PC-9 (cell line): Measurements from ENCODE around the gene ZMIZ1.

Source experiments
- EZH2 ChIP-seq: fragments of 200-600 bp; sonication (generic); IDR thresholded peaks from 2 replicates; pipeline ENCODE4 v1.8.0; 2017; ENCODE audit warnings: antibody characterized with exemption, low read depth
- TF ChIP-seq, protein P1 (sequence below): fragments of 200-600 bp; sonication (generic); conservative IDR thresholded peaks from 2 replicates; pipeline ENCODE4 v1.6.1; 2017; ENCODE audit warnings: mixed run types, antibody characterized with exemption, mild to moderate bottlenecking, moderate library complexity

DNA sequence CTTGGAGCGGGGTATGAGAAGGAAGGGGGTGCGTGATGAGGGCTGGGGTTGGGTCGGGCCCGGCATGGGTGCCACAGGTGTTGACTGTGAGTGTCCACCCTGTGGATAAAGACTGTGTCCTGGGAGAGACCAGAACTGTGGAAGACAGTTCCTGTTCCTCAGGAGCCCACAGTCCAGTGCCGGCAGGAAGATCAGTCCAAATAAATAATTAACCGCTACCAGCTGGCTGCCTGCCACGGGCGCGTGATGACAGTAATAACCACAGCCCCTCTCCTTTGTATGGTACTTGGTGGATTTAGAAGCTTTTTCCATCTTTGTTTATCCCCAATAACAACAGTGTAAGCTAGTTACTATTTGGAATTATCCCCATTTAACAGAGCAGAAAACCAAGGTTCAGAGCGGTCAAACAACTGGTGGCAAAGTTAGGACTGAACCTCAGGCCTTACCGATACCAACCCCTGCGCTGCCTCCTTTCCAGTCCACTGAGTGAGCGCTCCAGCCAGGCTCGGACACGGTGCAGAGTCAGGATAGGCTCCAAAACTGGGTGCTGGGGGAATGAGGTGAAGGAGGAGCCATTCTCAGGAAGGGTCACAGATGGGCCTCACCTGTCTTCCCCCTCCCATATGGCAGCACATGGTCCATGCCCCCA lies 5.1 kb downstream of the ZMIZ1 start:
- TF ChIP-seq EZH2, result no peak
- TF ChIP-seq, protein P1, sequence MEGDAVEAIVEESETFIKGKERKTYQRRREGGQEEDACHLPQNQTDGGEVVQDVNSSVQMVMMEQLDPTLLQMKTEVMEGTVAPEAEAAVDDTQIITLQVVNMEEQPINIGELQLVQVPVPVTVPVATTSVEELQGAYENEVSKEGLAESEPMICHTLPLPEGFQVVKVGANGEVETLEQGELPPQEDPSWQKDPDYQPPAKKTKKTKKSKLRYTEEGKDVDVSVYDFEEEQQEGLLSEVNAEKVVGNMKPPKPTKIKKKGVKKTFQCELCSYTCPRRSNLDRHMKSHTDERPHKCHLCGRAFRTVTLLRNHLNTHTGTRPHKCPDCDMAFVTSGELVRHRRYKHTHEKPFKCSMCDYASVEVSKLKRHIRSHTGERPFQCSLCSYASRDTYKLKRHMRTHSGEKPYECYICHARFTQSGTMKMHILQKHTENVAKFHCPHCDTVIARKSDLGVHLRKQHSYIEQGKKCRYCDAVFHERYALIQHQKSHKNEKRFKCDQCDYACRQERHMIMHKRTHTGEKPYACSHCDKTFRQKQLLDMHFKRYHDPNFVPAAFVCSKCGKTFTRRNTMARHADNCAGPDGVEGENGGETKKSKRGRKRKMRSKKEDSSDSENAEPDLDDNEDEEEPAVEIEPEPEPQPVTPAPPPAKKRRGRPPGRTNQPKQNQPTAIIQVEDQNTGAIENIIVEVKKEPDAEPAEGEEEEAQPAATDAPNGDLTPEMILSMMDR, result no peak
